H1 (cell line): ENCODE measurements around the gene EVI5. TPM values are rescaled to one million over a fixed set of nuclear protein-coding genes. Genes with fewer than 3 reads are reported as not detected.

ENCODE experiments used
- ASH2L ChIP-seq: fragments of 200-600, 300-600 bp; sonication (generic); IDR thresholded peaks from one replicate; pipeline ENCODE4 v1.7.1; 2017; ENCODE audit warnings: low read length
- CREB1 ChIP-seq: IDR thresholded peaks from 2 replicates; pipeline ENCODE4 v1.6.1; 2012; ENCODE audit warnings: inconsistent platforms
- TAF1 ChIP-seq: IDR thresholded peaks from 2 replicates; pipeline ENCODE4 v1.6.1; 2011; ENCODE audit warnings: mild to moderate bottlenecking, low read depth, low read length
- ZNF274 ChIP-seq: IDR thresholded peaks from 2 replicates; pipeline ENCODE4 v1.7.0; 2012; ENCODE audit warnings: low read length, borderline replicate concordance; ENCODE audit errors: extremely low read depth
- polyA plus RNA-seq, 7 experiments: library from polyadenylated mRNA; depleted of rRNA in 3 of 7; stranded (reverse) in 5 of 7; unstranded in 2 of 7; fragments of >200 nt in 5 of 7; fragments of 200-250 nt in 2 of 7; gene quantifications; 1 replicate in 5 of 7; 2 replicates in 1 of 7; 4 replicates in 1 of 7; pipeline versions ENCODE4 v1.2.1 to v1.2.3, GENCODE V29; 2011 to 2013; ENCODE audit warnings: missing spikeins in 2 of 7, mixed read lengths in 2 of 7
- total RNA-seq: library from RNA; stranded (reverse); fragmentation: NEBNext Ultra II Directional; extraction: Animal tissue kit (Norgen Biotek cat#: 25700); gene quantifications from 2 replicates; pipeline ENCODE4 v1.2.1, GENCODE V29; 2021
- TF ChIP-seq, protein P1 (sequence below): fragments of 300-600 bp; sonication (generic); IDR thresholded peaks from 2 replicates; pipeline ENCODE4 v1.7.1; 2012; ENCODE audit warnings: low read length, moderate library complexity, mild to moderate bottlenecking, inconsistent platforms; ENCODE audit not compliant: insufficient replicate concordance
- TF ChIP-seq, protein P2 (sequence below), 3 experiments: IDR thresholded peaks; 1 replicate in 2 of 3; 2 replicates in 1 of 3; pipeline versions ENCODE4 v1.5.1 to v1.6.1; 2011; ENCODE audit warnings: low read length in 3 of 3, mild to moderate bottlenecking in 3 of 3, inconsistent platforms in 2 of 3, low read depth in 1 of 3, moderate library complexity in 1 of 3; ENCODE audit not compliant: insufficient read depth in 1 of 3; ENCODE audit errors: control extremely low read depth in 1 of 3

The EVI5 gene
- total and polyA plus RNA-seq, 2 of the 8 experiments (the other 6 are each of a cell fraction or from before 2014, with no cell fraction given): 1.7 to 13.7 TPM

DNA sequence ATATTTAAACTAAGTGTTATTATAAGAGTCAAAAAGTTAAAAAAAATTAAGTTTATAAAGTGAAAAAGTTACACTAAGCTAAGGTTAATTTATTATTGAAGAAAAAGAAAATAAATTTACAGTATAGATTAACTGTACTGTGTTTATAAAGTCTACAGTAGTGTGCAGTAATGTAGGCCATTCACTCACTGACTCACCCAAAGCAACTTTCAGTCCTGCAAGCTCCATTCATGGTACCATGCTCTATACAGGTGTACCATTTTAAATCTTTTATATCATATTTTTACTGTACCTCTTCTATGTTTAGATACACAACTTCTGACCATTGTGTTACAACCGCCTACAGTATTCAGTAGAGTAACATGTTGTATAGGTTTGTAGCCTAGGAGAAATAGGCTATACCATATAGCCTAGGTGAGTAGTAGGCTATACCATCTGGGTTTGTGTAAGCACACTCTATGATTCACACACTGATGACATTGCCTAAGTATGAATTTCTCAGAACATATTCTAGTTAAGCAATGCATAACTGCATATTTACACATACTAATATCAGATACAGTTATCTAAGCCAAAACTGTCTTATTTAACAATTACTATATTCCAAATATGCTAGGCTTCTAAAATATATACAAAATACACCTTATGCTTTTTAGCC is 217.6 kb downstream of the EVI5 start (continued):
- TF ChIP-seq, protein P1, sequence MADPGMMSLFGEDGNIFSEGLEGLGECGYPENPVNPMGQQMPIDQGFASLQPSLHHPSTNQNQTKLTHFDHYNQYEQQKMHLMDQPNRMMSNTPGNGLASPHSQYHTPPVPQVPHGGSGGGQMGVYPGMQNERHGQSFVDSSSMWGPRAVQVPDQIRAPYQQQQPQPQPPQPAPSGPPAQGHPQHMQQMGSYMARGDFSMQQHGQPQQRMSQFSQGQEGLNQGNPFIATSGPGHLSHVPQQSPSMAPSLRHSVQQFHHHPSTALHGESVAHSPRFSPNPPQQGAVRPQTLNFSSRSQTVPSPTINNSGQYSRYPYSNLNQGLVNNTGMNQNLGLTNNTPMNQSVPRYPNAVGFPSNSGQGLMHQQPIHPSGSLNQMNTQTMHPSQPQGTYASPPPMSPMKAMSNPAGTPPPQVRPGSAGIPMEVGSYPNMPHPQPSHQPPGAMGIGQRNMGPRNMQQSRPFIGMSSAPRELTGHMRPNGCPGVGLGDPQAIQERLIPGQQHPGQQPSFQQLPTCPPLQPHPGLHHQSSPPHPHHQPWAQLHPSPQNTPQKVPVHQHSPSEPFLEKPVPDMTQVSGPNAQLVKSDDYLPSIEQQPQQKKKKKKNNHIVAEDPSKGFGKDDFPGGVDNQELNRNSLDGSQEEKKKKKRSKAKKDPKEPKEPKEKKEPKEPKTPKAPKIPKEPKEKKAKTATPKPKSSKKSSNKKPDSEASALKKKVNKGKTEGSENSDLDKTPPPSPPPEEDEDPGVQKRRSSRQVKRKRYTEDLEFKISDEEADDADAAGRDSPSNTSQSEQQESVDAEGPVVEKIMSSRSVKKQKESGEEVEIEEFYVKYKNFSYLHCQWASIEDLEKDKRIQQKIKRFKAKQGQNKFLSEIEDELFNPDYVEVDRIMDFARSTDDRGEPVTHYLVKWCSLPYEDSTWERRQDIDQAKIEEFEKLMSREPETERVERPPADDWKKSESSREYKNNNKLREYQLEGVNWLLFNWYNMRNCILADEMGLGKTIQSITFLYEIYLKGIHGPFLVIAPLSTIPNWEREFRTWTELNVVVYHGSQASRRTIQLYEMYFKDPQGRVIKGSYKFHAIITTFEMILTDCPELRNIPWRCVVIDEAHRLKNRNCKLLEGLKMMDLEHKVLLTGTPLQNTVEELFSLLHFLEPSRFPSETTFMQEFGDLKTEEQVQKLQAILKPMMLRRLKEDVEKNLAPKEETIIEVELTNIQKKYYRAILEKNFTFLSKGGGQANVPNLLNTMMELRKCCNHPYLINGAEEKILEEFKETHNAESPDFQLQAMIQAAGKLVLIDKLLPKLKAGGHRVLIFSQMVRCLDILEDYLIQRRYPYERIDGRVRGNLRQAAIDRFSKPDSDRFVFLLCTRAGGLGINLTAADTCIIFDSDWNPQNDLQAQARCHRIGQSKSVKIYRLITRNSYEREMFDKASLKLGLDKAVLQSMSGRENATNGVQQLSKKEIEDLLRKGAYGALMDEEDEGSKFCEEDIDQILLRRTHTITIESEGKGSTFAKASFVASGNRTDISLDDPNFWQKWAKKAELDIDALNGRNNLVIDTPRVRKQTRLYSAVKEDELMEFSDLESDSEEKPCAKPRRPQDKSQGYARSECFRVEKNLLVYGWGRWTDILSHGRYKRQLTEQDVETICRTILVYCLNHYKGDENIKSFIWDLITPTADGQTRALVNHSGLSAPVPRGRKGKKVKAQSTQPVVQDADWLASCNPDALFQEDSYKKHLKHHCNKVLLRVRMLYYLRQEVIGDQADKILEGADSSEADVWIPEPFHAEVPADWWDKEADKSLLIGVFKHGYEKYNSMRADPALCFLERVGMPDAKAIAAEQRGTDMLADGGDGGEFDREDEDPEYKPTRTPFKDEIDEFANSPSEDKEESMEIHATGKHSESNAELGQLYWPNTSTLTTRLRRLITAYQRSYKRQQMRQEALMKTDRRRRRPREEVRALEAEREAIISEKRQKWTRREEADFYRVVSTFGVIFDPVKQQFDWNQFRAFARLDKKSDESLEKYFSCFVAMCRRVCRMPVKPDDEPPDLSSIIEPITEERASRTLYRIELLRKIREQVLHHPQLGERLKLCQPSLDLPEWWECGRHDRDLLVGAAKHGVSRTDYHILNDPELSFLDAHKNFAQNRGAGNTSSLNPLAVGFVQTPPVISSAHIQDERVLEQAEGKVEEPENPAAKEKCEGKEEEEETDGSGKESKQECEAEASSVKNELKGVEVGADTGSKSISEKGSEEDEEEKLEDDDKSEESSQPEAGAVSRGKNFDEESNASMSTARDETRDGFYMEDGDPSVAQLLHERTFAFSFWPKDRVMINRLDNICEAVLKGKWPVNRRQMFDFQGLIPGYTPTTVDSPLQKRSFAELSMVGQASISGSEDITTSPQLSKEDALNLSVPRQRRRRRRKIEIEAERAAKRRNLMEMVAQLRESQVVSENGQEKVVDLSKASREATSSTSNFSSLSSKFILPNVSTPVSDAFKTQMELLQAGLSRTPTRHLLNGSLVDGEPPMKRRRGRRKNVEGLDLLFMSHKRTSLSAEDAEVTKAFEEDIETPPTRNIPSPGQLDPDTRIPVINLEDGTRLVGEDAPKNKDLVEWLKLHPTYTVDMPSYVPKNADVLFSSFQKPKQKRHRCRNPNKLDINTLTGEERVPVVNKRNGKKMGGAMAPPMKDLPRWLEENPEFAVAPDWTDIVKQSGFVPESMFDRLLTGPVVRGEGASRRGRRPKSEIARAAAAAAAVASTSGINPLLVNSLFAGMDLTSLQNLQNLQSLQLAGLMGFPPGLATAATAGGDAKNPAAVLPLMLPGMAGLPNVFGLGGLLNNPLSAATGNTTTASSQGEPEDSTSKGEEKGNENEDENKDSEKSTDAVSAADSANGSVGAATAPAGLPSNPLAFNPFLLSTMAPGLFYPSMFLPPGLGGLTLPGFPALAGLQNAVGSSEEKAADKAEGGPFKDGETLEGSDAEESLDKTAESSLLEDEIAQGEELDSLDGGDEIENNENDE: no peak
- TF ChIP-seq ASH2L (no peak), TAF1 (no peak), CREB1 (no peak), ZNF274 (no peak)
- TF ChIP-seq, protein P2, sequence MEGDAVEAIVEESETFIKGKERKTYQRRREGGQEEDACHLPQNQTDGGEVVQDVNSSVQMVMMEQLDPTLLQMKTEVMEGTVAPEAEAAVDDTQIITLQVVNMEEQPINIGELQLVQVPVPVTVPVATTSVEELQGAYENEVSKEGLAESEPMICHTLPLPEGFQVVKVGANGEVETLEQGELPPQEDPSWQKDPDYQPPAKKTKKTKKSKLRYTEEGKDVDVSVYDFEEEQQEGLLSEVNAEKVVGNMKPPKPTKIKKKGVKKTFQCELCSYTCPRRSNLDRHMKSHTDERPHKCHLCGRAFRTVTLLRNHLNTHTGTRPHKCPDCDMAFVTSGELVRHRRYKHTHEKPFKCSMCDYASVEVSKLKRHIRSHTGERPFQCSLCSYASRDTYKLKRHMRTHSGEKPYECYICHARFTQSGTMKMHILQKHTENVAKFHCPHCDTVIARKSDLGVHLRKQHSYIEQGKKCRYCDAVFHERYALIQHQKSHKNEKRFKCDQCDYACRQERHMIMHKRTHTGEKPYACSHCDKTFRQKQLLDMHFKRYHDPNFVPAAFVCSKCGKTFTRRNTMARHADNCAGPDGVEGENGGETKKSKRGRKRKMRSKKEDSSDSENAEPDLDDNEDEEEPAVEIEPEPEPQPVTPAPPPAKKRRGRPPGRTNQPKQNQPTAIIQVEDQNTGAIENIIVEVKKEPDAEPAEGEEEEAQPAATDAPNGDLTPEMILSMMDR (IDR thresholded peaks at IDR 0.05; ENCODE audit: control extremely low read depth in 1 of 3, insufficient read depth in 1 of 3, low read depth in 1 of 3, low read length in 3 of 3): no peak
